CD4-positive, alpha-beta T cell treated with Interleukin-1 beta for 1 hour (primary cell): ENCODE data around the gene COQ10A.

Source experiments
- DNase-seq, 2 donors: peaks; one replicate each; pipeline ENCODE4 v3.0.0-alpha.2; 2020 to 2022

Gene COQ10A

DNA sequence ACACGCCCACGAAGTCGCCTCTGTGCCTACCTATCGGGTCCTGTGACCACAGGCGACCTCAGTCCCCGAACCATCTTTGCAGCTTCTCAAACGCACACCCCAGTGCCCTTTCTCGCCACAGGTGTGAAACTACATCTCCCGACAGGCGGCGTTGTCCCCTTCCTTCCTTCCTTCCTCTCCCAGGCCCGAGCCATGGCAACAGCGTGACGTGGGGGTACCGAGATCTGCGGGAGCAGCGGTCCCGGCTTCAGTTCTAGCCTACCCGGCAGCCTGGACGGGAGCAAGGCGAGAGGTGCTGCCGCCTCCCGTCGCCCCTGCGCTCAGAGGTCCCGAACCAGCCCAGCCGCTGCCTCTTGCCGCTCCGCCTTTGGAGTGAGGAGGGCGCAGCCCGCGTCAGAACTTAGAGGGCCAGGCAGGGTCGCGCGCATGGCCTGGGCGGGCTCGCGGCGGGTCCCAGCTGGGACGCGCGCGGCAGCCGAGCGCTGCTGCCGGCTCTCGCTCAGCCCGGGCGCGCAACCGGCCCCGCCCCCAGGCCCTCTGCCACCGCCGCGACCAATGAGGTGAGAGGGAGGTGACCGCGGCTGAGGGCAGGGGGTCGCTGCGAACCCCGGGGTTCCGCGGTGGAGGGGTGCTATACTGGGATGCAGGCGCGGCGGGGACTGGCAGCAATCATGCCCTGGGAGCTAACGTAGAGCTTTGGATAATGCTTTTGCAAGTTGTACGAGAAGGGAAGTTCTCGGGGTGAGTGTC is at the start of gene COQ10A:
Gene COQ10A (plus strand): TSS at position 250 of the 750 bp plus-strand sequence. CDS start 177 bp downstream, at position 427.
- peak; percentile 89 to 91 for DNase-seq

DNA sequence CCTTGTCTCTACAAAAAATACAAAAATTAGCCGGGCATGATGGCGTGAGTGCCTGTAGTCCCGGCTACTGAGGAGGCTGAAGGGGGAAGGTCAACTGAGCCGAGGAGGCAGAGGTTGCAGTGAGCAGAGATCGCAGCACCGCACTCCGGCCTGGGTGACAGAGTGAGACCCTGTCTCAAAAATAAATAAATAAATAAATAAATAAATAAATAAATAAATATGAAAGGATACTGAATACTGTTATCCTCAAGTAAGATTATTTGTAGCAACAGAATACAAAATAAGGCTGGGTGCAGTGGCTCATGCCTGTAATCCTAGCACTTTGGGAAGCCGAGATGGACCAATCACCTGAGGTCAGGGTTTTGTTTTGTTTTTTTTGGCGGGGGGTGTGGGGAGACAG is 46.9 kb upstream of the COQ10A start:
- no peak for DNase-seq

DNA sequence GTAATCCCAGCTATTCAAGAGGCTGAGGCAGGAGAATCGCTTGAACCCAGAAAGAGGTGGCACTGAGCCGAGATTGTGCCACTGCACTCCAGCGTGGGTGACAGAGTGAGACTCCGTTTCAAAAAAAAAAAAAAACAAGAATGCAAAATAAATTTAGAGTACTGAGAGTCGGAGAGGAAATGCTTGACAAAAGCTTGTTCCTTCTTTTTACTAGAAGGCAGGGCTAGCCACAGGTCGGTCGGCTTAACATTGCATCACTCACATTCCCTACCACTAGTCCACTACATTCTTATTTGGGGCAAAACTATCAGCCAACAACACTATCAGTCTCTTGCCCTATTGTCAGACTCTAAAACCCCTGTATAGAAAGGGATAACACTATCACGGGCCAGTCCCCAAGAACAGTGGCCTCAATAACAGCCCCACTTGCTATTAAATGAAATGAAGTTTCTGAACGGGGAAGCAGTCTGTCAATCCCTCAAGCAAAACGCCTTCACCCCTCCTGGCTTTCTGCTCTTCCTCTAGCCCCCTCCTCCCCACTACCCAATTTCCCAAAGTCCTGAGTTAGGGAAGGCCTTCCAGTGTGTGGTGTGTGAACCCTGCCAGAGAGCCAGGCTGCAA is 46.0 kb upstream of the COQ10A start:
- DNase-seq: peak in 1 of 2 donors; percentile 35

DNA sequence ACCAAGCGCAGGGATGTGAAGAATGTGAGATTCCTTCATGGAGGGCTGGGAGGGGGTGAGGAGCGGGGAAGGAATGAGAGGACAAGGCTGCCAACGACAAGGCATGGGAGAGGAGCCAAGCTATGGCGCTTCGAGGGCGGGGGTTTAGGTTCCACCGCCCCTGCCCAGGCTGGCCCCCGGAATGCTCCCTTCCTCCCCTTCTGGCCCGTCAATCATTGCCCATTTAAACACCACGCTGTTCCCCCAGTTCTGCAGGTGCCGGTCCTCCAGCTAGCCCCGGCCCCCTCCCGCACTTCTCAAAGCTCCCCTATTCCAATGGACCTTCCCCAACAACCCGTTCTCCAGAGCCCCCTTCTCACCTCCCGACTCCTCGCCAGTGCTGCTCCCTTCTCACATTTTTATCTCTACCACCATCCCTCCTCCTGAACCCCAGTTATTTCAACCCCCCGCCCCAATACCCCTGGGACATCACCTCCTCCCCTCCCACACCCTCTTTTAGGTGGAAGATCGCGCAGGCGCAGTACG is 45.4 kb upstream of the COQ10A start:
- DNase-seq: no peak

DNA sequence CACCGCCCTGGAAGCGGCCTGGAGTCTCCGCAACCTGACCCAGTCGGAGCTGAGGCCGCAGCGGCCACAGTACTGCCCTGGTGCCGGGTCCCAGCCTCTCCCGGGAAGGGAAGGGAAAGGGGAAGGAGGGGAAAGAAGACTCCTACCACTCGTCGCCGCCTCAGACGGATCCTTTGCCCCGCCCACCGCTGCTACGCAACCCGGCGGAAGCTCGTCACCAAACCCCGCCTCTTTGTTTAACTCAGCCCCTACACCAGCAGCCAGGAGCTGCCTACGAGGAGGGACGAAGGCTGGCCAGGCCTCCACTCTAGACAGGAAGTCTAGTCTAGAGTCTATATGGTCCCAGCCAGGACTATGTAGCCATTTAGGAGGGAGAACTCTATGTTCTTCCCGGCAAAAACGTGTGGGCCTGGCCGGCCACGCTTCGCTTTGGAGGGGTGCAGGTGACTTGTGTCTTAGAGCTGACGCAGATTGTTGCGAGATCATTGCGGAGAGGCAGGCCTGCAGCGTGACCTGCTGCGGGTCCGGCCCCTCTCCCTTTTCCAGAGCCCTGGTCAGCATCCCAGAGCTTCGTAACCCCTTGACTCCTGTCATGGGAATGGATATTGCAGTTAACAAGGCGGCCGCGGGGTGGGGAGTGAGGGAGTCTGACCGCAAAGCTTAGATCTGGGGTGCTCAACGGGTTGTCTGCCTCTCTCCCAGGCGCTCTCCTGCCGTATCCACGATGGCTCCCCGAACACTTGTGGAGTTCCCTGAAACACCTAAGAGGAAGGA is 44.8 kb upstream of the COQ10A start, which contains the start of gene RNF41:
Gene RNF41 (minus strand): TSS at position 166 of the 774 bp plus-strand sequence. CDS start 7,875 bp downstream, outside the sequence.
- DNase-seq: peak; percentile 93 to 94

DNA sequence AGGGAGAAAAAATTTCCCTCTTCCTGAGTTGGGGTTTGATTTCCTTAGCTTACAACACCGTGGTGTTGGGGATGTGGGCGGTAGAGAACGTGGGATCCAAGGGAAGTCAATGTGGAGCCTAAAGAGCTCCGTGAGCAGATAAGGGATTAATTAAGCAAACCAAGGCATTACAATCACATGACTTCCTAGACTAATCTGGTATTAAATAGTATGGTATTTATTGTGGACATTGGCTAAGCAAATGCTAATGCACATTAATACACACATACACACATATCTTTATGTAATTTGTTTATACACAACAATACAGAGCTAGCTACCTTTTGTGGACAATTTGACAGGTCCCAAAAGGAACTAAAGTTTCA is 44.2 kb upstream of the COQ10A start:
- DNase-seq: no peak

DNA sequence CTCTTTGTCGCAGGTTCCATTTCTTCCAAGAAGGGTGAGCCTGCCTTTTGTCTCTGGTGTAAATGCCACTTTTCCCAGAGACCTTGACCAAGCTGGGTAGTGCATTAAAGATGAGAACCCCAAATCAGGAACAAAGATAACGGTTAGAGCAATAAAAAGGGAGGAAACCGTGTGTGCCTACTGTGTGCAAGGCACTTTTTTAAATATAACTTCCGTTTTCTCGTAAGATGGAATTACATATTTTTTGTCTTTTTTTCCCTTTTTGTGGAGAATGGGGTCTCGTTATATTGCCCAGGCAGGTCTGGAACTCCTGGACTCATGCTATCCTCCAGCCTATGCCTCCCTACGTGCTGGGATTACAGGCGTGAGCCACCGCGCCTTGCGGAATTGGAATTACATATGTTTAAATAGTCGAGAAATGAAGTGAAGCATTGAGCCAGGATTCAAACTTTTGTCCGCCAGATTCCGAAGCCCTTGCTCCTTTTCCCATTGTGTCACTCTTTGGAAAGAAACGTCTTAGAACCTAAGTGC is 43.1 kb upstream of the COQ10A start:
- no peak for DNase-seq

DNA sequence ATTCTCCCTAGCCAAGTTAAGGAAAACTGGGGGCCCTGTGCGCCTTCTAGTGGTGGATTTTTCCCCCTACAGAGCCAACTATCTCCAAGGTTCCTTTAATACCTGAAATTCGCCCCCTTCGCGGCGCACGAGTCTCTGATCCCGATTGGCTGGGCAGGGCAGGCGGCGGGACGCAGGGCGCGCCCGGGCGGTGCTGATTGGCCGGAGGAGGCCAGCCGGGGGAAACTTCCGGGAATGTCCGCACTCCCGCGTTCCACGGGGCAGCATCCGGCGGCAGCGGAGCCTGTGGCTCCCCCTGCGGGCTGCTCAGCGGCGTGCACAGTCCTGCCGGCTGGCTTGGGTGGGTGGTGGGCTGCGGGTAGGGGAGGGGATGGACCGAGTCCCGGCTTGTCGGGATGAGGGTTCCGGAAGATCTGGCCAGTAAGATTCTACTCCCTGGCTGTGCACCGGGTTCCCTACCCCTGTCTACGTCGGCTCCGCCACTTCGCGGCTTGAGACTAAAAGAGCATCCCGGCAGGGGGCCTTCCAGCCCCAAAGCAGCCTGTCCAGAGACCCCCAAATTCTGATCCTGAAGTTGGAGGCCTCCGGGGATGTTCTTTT is 42.5 kb upstream of the COQ10A start, which contains the start of gene NABP2:
Gene NABP2 (plus strand): TSS at position 241 of the 600 bp plus-strand sequence. CDS start 515 bp downstream, outside the sequence.
- peak; percentile 92 to 94 for DNase-seq

DNA sequence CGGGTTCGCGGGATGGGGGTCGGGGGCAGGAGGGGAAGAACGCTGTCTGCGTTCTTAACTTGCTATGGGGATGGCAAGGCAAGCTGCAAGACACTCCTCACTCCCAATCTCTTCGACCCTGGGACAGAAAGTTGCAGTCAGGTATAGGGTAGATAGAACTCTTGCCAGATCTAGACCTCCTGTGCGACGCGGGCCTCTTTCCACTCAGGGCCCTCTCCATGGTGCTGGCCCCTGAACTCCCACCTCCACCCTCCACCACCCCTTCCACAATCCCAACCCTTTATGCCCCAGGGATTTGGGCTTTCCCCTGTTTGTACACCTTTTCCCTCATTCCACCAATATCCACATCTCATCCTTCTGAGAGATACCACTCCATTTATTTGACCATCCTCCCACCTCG is 41.8 kb upstream of the COQ10A start:
- DNase-seq: no peak

DNA sequence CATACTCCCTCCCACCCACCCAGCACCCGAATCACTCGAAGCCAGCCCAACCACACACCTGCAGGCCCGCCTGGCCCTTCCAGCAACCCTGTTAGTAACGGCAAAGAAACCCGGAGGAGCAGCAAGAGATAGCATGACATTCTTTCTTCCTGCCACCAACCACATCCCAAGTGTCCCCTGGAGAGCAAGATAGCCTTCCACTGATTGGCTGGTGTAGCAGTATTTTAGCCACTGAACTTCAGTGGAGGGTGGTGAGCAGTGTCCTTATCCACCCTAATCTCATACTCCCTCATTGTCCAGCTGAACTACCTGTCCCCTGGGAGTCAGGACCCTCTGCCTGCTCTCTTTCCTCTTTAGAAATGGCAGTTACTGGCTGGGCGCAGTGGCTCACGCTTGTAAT is 37.7 kb upstream of the COQ10A start:
- no peak for DNase-seq

DNA sequence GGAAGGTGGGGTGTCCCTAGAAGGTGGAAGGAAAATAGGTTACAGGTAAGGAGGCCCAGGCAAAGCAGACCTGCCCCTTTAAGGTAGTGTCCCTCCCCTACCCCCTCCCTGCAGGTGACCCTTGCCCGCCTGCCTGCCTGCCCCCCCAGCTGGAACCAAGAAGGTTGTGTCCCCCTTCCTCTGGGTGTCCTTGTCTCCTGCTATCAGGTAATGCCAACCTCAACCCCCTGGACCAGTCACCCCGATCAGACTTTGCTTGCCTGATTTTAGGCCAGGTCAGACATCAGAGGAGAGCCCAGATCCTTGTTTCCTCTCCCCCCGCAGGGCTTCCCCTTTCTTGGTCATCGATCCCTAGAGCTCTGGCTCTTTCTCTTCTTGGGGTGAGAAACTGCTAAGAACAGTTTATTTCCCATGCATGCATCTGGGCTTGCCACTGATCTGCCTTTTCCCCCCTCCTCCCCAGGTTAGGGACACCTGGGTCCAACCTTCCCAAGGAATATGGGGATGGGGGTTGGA is 36.8 kb upstream of the COQ10A start, which contains the start of gene SLC39A5:
Gene SLC39A5 (plus strand): TSS at position 136 of the 516 bp plus-strand sequence. CDS start 1,224 bp downstream, outside the sequence.
- no peak for DNase-seq

DNA sequence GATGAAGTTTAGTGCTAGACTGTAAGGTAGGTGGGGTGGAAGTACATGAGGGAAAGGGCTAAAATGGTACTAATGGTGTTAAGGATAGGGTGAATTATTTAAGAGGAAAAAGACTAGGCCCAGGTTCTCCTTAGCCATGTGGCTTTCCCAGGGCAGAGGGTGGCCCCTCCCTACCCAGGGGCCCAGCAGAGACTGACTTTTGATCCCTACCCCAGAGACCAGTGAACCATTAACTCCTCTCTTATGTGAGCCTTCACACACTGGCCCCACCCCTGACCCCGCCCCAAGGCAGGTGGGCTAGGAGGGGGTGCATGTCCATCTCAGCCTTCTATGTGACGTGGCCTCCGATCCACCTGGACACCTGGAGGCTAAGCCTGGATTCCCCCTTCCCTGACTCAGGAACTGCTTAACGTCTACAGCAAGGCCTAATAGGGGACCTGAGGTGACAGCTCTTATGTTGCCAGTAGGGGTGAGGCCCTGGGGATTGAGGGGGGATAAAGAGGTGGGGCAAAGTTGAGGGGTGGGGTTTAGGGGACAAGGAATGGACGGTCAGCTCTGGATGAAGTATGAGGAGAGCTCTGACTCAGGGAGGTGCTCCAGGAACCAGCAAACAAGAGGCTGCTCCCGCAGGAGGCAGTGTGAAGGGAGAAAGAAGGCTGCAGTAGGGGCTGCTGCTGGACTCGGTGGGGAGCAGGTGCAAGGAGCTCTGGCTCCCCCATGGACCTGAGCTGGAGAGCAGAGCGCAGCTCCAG is 36.1 kb upstream of the COQ10A start:
- DNase-seq: no peak

DNA sequence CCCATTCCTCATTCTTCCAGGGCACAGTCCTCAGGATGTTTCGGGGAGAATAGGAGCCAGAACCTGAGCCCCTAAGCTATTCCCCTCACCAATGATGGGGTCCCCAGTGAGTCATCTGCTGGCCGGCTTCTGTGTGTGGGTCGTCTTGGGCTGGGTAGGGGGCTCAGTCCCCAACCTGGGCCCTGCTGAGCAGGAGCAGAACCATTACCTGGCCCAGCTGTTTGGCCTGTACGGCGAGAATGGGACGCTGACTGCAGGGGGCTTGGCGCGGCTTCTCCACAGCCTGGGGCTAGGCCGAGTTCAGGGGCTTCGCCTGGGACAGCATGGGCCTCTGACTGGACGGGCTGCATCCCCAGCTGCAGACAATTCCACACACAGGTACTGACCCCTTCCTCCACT is 35.6 kb upstream of the COQ10A start:
- no peak for DNase-seq

DNA sequence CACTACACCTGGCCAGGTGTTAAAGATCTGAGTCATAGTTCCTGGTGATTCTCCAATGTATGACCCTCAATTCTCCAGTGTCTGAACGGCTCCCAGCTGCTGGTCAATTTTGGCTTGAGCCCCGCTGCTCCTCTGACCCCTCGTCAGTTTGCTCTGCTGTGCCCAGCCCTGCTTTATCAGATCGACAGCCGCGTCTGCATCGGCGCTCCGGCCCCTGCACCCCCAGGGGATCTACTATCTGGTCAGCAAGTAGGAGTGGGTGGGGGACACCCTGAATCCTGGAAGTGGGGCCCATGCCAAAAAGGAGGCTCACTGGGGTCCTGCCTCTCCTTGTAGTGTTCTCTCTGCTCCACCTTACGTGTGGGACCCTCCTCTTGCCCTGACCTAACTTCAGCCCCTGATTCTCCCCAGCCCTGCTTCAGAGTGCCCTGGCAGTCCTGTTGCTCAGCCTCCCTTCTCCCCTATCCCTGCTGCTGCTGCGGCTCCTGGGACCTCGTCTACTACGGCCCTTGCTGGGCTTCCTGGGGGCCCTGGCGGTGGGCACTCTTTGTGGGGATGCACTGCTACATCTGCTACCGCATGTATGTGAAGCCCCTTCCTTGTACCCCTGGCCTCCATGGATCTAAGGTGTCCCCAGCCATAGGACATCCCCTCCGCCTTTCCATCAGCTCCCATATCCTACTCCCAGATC is 31.9 kb upstream of the COQ10A start:
- no peak for DNase-seq

DNA sequence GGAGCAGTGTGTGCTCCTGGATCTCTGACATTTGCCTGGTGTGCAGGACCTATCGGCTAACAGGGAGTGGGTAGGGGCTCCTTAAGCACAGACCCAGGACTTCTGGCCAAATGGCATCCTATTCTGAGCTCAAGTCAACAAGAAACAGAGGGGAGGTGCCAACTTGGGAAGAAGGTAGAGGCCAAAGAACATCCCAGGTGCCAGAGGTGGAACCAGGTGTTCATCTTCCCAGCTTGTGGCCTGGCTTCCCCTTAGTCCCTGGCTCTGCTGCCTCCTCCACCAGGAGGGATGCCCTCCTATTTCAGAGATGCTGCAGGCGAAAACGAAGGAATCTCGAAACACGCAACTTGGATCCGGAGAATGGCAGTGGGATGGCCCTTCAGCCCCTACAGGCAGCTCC is 30.7 kb upstream of the COQ10A start:
- no peak for DNase-seq

DNA sequence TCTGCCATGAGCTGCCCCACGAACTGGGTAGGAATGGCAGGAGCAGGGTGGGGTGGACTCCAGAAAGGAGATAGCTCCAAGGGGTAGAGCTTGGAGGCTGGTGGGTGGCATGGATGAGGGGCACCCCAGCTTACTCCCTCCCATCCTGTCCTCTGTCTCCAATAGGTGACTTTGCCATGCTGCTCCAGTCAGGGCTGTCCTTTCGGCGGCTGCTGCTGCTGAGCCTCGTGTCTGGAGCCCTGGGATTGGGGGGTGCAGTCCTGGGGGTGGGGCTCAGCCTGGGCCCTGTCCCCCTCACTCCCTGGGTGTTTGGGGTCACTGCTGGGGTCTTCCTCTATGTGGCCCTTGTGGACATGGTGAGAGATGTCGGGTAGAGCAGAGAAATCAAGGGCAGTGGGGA is 29.8 kb upstream of the COQ10A start:
- DNase-seq: no peak

DNA sequence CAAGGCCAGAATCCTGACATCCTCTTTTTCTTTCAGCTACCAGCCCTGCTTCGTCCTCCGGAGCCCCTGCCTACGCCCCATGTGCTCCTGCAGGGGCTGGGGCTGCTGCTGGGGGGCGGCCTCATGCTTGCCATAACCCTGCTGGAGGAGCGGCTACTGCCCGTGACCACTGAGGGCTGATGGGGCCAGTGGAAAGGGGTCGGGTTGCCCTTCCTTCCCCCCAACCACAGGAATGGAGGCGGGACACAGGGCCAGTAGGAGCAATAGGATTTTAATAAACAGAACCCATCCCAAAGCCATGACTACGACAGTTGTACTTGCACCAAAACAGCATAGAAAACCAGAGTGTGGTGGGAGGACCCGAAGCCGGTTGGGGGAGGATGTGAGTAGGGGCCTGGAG is 29.2 kb upstream of the COQ10A start:
- DNase-seq: no peak

DNA sequence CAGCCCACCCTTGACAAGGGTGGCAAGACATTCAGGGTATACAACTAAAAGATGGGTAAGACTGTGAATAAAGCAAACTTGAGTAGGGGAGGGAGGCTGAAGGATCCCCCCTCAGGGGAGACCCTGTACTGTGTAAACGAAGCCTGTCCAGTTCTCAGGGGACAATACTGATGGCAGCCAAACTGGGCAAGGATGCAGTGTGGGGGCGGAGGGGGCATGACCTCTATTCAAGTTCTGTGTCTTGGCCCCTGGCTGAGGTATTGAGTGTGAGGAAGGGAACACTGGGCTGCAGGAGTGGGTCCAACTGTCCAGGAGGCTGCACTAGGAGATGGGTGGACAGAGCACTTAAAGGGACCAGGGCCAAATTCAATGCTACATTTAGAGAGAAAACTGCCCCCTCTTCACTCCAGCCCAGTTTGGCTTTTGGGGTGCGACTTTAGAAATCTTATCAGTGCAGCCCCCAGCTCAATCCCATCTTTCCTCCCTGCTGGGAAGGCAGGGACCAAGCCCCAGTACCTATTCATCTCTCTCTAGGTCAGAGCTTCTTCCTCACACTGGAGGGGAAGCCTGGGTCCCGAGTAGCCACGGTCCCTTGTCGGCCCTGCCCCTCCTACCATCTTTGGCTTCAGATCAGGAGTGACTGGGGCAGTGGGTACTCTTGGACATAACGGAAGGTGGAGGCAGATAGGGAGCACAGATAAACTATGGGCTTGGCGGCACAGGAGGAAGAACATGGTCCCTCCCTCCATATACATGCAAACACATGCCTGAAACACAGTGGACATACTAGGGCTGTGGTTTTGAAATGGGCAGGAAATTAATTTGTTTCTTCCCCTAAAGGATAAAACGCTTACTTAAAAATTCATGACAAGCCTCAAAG is 25.1 kb upstream of the COQ10A start:
- no peak for DNase-seq

DNA sequence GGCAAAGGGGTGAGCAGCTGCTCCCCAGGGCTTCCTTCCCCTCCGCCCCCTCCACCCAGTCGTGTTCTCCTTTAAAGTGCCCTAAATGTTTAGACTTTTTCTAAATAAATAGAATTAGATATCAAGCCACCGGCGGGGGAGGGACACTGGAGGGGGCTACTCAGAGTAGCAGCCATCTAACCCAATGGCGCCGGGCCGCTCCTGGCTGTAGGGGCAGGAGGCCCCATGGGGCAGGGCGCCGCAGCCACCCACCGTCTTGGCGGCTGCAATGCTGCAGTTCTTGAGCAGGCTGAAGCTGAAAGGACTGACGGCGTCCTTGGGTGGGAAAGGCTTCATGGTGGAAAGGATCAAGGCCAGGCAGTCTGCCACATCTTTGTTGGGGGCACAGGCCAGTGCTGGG is 23.8 kb upstream of the COQ10A start:
- no peak for DNase-seq

DNA sequence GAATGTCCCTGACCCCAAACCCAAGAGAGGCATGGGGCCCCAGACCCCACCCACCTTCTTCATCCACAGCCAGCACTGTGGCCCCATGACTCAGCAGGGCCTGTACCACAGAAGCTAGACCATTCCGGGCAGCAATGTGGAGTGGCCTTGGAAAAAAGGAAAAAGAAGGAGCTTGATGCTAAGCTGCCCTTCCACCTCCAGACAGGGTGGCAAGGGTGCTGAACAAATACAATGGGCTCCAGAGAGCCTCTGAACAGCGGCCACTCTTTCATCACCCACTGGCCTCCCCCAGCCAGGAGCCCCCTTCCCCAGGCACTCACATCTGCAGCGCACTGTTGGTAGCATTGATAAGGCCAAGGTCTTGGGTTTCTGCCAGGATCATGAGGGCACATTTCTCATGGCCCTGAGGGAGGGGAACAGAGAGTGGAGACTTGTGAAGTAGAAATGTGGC is 23.0 kb upstream of the COQ10A start:
- no peak for DNase-seq
